Measurements from ENCODE around the gene CNOT3. TPM values are rescaled to one million over a fixed set of nuclear protein-coding genes. Genes with fewer than 3 reads are reported as not detected.

CNOT3 gene
- total and polyA plus RNA-seq, 2 of the 13 experiments (the other 11 are each of a cell fraction or from before 2014, with no cell fraction given) = 4.3 to 5.8 TPM

GRCh38 chr19:54102421-54103169 lies 35.0 kb upstream of the CNOT3 start, which contains the start of gene NDUFA3 (continued):
- no peak for TF ChIP-seq SCMH1 (CRISPR knock-in tag; IDR thresholded peaks at IDR 0.05; ENCODE audit: borderline replicate concordance)
- TF ChIP-seq, protein P1, sequence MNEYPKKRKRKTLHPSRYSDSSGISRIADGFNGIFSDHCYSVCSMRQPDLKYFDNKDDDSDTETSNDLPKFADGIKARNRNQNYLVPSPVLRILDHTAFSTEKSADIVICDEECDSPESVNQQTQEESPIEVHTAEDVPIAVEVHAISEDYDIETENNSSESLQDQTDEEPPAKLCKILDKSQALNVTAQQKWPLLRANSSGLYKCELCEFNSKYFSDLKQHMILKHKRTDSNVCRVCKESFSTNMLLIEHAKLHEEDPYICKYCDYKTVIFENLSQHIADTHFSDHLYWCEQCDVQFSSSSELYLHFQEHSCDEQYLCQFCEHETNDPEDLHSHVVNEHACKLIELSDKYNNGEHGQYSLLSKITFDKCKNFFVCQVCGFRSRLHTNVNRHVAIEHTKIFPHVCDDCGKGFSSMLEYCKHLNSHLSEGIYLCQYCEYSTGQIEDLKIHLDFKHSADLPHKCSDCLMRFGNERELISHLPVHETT (CRISPR knock-in tag; conservative IDR thresholded peaks at IDR 0.05) = peak; percentile 84
- no peak for TF ChIP-seq TOE1 (CRISPR knock-in tag; IDR thresholded peaks at IDR 0.05)
- peak; percentile 49 for TF ChIP-seq SALL1 (CRISPR knock-in tag; IDR thresholded peaks at IDR 0.05)
- TF ChIP-seq, protein P2, sequence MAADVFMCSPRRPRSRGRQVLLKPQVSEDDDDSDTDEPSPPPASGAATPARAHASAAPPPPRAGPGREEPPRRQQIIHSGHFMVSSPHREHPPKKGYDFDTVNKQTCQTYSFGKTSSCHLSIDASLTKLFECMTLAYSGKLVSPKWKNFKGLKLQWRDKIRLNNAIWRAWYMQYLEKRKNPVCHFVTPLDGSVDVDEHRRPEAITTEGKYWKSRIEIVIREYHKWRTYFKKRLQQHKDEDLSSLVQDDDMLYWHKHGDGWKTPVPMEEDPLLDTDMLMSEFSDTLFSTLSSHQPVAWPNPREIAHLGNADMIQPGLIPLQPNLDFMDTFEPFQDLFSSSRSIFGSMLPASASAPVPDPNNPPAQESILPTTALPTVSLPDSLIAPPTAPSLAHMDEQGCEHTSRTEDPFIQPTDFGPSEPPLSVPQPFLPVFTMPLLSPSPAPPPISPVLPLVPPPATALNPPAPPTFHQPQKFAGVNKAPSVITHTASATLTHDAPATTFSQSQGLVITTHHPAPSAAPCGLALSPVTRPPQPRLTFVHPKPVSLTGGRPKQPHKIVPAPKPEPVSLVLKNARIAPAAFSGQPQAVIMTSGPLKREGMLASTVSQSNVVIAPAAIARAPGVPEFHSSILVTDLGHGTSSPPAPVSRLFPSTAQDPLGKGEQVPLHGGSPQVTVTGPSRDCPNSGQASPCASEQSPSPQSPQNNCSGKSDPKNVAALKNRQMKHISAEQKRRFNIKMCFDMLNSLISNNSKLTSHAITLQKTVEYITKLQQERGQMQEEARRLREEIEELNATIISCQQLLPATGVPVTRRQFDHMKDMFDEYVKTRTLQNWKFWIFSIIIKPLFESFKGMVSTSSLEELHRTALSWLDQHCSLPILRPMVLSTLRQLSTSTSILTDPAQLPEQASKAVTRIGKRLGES (CRISPR knock-in tag; IDR thresholded peaks at IDR 0.05; ENCODE audit: borderline replicate concordance) = no peak
- TF ChIP-seq FOXA1 (IDR thresholded peaks at IDR 0.05) = no peak
- TF ChIP-seq FOXA1 (CRISPR knock-in tag; IDR thresholded peaks at IDR 0.05) = no peak
- no peak for TF ChIP-seq FOXP1 (IDR thresholded peaks at IDR 0.05)
- no peak for TF ChIP-seq FOXP1 (CRISPR knock-in tag; IDR thresholded peaks at IDR 0.05)
- TF ChIP-seq GPN1 (CRISPR knock-in tag; IDR thresholded peaks at IDR 0.05; ENCODE audit: borderline replicate concordance) = no peak
- peak; percentile 78 for TF ChIP-seq ZNF687 (CRISPR knock-in tag; IDR thresholded peaks at IDR 0.05)
- TF ChIP-seq, protein P3, sequence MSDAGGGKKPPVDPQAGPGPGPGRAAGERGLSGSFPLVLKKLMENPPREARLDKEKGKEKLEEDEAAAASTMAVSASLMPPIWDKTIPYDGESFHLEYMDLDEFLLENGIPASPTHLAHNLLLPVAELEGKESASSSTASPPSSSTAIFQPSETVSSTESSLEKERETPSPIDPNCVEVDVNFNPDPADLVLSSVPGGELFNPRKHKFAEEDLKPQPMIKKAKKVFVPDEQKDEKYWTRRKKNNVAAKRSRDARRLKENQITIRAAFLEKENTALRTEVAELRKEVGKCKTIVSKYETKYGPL (CRISPR knock-in tag; IDR thresholded peaks at IDR 0.05) = no peak
- no peak for TF ChIP-seq NFE2L1 (CRISPR knock-in tag; IDR thresholded peaks at IDR 0.05; ENCODE audit: borderline replicate concordance)
- no peak for TF ChIP-seq ELF4 (CRISPR knock-in tag; IDR thresholded peaks at IDR 0.05; ENCODE audit: borderline replicate concordance)
- TF ChIP-seq, protein P4, sequence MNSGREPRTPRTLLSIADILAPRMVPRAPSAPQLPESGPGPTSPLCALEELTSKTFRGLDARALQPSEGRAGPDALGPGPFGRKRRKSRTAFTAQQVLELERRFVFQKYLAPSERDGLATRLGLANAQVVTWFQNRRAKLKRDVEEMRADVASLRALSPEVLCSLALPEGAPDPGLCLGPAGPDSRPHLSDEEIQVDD (CRISPR knock-in tag; IDR thresholded peaks at IDR 0.05; ENCODE audit: borderline replicate concordance) = no peak
- TF ChIP-seq ZNF782 (CRISPR knock-in tag; IDR thresholded peaks at IDR 0.05; ENCODE audit: borderline replicate concordance) = no peak
- no peak for TF ChIP-seq HNRNPUL1 (IDR thresholded peaks at IDR 0.05; ENCODE audit: low read depth, low read length)

Measured in HepG2 (cell line).